HG03521 (cell line): ENCODE data around the gene NFIA.

Experiments
- ATAC-seq: cut with Tn5 transposase; IDR thresholded peaks from one replicate; pipeline ENCODE4 v1.9.1; 2021; ENCODE audit warnings: mild to moderate bottlenecking, moderate library complexity; ENCODE audit not compliant: unreplicated experiment

NFIA gene

DNA sequence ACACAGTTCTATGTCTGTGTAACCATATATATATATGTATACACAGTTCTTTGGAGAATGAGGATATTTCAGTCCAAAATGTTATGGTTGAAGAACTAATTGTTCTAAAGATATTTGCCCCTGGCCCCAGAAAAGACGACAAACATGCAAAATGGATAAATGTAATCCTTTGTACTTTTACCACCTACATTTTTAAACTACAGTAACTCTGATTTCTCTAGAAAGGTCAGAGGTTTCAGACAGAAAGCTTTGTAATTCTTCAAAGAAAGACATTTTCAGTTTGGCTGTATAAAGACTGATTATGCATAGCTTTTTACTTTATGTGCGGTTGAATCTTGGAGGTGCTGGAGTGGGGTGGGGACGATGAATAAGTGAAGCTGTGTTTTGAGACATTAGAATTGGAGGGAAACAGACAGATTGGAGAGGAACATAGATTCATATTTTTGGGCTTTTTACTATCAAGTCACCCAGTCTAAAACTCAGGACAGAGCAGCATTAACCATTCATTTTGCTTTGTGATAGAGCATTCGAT, 16.6 kb downstream of the NFIA start:
- no peak for ATAC-seq

DNA sequence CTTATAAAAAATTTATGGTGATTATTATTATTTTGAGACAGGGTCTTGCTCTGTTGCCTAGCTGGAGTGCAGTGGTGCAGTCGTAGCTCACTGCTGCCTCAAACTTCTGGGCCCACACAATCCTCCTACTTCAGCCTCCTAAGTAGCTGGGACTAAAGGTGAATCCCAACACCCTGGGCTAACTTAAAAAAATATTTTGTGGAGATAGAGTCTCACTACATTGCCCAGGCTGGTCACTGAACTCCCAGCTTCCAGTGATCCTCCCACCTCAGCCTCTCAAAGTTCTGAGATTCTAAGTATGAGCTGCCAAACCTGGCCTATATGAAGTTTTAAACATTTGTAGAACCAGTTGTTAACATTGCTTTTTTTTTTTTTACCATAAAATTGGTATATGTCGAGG, 18.2 kb downstream of the NFIA start:
- no peak for ATAC-seq

- no peak for ATAC-seq
Observed at GRCh38 chr1:61101536-61101935, 19.2 kb downstream of the NFIA start.

DNA sequence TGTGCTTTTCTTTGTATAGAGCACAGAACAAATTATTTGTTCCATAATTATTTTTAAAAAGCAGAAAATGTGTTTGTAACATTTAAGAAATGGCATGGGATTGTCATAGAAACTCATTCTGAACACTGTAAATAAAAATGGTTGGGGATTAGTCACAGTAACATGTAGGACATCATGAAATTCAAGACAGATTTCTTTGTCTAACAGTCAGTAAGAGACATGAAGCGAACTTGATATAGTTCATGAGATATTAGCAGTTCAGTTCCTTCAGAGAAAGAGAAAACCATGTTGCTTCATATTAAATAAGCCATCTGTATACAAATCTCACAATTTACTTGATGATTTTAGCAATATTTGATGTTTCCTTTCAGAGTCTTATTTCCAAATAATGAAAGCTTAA, 19.7 kb downstream of the NFIA start:
- ATAC-seq: no peak

GRCh38 chr1:61102621-61103020, 20.3 kb downstream of the NFIA start:
- no peak for ATAC-seq

DNA sequence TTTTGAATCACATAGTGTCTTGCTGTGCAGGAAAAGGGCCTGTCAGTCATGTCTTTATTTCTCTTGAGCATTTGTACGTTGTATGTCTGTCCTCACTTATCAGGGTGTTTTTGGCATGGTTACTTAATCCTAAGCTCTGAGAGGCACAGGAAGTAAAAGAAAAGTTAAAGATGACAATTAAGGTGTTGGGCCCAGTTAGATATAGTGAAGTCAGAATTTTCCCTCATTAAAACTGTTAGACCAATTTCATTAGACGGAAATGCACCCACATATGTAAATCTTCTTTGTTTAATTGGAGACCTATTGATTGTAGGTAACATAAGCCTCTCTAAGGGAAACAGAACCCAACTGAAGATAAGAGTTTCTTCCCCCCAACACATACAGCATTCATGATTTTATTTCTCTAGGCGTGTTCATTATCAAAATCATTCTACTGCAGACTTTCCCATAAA, 21.9 kb downstream of the NFIA start:
- no peak for ATAC-seq

GRCh38 chr1:61107638-61108037, 25.3 kb downstream of the NFIA start:
- ATAC-seq: no peak

DNA sequence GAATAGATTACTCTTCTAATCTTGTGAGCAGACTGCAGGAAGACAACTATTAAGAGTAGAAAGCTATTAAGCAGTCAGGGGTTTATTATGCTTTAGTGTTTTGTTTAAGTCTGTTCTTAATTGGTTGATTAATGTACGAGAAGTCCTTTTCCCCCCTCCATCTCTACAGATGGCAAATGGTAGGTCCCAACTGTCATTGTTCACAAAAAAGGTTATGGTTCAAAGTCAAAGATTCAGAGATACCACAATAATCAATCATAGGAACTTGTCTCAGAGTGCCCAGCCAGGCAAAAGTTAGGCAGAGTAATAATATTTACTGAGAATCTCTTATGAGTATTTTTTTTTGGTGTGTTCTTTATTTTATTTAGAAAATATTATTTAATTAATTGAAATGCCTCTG, 26.8 kb downstream of the NFIA start:
- ATAC-seq: no peak

GRCh38 chr1:61109910-61110309, 27.5 kb downstream of the NFIA start:
- ATAC-seq: no peak

DNA sequence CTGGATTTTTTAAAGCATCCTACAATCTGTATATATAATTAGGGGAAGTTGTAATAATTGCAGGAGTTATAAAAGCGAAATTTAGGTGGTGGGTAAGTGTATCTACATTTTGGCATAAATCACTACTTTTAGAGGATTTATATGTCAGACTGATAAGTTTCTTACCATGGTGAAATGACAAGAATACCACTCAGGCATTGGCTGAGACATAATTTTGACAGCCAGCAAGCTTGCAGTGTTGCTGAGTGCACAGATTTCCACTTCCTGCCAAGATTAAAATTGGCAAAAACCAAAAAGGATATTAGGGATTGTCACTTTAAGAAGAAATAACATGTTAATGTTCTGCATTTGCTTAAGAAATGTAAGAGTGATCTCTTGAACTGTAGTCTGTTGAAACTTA, 28.2 kb downstream of the NFIA start:
- ATAC-seq: no peak

DNA sequence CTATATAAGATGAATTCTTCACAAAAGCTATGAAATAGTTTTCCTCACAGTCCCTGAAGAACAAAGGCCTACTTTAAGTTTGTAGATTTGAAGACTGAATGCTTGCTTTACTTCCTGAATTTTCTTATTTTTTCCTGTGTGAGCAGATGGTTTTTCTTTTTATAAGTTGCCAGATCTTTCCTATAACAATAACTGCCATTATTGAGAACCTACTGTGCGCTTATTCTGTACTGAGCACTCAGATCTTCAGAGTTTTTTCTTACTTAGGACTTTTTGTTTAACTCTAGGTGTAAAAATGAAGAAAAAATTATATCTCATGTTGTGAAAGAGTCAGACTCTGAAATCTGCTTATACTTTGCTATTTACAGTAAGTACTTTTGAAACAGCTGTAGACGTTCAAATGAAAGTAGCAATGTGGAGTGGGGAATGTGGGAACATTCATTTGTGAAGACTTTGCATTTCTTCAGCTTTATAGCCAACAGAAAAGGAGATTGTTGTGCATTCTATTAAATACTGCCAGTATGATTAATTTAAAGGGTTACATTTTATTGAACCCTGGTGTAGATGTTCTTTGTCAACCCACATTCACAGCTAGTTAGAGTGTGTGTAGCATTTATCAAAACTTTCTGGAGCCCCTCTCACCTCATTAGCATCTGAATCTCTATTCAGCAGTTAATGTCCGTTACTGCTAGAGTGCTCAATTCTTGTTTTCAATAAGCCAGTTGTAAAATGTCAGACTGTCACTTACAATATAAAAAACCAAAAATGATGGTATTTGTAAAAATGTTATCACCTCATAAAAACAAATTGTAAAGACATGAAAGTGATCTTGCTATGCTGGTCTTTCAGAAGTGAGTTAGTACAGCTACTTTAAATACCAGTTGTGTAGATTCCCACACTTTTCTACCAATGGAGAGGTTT, 29.0 kb downstream of the NFIA start:
- ATAC-seq: no peak

DNA sequence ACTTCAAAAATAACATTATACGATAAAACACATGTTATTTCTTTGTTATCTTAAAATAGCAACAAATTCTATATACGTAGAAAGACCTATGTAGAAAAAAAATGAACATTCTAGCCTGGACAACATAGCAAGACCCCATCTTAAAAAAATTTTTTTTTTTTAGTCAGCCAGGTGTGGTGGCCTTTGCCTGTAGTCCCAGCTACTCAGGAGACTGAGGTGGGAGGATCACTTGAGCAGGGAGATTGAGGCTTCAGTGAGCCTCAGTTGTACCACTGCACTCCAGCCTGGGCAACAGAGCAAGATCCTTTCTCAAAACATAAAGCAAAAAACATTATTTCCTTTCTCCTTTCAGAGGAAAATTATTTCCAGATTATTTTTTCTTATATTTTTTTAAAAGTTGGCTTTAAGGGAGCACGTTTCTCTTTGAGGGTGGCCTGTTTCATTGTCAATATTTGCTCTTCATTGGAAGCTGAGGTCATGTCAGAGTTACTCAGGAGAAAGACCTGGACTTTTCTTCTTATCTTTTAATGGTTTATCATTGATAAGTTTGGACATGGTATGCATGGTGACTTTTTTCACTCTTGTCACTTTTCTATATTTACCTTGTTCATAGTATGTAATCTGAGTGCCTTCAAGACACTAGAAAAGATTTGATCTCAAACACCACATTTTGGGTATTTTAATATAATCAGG, 32.0 kb downstream of the NFIA start:
- ATAC-seq: no peak

DNA sequence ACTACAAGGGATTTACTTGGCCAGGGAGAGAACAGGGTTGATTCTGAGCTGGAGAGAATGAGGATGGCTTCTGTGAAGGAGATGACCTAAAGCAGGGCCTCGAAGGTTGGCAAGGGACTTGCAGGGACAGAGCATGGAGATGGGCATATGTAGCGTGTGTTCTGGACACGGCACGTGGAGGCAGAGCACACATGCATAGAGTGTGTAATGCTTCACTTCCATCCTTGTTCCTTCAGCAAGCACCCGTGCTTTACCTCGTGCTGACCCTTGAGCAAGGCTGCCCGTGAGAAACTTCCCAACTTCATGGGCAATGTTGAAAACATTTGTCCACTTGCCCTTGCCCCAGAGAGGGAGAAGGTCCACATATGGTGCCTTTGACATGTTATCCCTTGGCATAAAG, 33.1 kb downstream of the NFIA start:
- no peak for ATAC-seq

- ATAC-seq: no peak
Observed at GRCh38 chr1:61116421-61116820, 34.1 kb downstream of the NFIA start.

DNA sequence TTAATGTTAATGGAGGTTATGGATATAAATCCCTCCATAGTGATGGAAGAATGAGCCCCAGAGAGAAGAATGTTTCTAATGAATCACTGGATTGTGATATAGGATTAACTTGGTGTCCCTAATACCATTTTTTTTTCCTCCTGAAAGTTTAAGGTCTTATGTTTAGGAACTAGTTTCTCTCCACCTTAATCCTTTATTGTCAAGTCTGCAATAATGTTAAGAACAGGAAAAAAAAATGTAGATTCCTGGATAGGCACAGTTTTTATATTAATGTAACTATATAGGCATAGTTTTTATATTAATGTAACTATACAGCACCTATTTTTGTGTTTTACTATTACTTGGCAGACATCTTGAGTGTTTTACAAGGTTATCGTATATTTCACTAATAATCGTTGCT, 34.9 kb downstream of the NFIA start:
- no peak for ATAC-seq

DNA sequence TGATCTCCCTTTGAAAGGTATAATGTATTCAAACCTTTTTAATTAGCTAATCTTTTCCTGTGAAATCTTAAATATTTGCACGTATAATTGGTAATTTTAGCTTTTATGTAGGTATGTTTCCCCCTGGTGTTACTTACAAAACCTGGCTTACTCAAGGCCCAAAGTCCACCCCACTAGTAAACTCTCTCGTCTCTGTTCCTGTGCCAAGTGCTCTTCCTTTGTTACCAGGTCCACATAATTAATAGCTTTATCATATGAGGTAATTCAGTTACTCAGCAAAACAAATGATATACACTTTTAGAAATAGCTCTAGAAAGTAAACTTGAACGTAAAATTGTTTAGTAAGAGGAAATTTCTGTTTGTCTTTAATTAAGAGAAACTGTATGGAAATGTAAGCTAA, 36.7 kb downstream of the NFIA start:
- no peak for ATAC-seq

DNA sequence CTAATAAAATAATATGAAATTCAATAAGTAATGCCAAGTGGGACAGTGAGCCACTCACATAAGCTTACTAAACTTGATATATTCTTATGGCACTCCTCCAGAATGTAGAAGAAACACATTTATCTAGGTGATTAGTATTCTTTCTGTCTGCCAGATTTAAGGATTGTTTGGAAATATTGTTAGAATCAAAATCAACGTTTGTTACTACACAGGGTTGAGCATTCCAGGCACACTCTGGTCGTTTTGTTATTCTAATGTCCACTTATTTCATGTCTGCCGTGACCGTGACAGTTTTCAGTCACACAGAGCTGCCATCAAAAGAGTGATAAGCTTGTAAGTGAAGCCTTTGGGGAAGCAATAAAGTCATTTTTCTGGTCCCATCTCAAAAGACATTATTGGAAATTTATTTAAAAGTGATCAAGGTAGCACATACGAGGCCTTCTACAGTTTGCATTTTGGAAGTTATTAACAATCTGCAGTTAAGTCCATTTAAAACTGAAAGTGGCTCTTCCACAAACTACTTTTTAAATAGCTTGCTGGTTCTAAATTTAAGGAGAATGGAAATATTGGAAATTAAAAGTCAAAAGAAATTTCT, 38.0 kb downstream of the NFIA start:
- no peak for ATAC-seq

DNA sequence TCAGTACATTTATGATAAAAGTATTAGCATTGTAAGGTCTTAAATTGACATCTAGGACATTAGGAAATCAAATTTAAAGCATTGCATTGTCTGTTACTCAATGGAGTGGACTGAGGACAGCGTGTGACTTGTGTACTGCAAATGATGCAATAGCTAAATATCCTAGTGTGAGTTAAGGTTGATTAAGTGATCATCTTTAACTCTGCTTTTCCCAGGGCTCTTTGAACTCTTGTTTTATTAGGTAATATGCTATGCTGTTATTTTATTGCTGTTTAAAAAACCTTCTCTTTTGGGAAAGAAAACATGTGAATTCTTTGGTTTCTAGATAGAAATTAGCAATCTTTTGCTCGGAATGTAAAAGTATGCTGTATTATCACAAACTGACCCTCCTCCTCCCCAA, 38.6 kb downstream of the NFIA start:
- no peak for ATAC-seq

DNA sequence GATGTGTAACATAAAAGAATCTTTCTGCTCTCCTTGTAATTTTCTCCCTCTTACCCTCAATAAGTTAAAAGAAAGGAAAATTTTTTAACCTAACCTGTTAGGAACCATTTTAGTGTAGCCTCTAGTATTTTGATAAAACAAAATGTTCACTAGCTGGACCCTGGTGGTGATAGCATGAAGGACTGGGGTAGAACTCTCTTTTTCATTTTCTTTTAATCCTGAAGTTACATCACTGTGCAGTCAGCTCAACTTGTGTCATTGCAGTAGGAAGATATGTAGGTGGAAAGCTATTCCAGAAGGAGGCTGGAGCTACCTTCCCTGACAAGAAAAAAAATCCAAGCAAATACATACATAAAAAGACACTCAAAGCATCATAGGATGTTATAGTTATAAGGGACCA, 39.3 kb downstream of the NFIA start:
- no peak for ATAC-seq

DNA sequence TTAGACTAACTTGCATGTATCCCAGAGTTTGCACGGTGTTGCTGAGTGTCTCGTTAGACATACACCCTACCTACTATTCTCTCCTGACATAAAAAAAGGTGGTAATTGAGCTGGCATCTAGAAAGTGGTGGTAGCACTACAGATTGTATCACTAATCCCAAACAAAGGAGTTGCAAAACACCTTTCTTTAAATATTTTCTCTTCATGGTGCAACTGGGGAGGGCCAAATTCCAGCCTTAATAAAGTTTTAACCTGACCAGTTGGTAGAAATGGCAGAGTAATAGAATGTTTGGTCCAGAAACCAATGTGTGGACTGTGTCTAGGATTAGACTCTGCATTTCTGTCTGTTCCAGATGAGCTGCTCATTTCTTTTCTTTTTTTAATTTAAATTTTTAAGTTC, 40.0 kb downstream of the NFIA start:
- no peak for ATAC-seq

- no peak for ATAC-seq
Observed at GRCh38 chr1:61123326-61123725, 41.0 kb downstream of the NFIA start.

- ATAC-seq: no peak
Observed at GRCh38 chr1:61124078-61124477, 41.7 kb downstream of the NFIA start.
